K562 (cell line): ENCODE measurements around the gene TMEM88. TPM values are rescaled to one million over a fixed set of nuclear protein-coding genes. Genes with fewer than 3 reads are reported as not detected.

Experiments used
- ATAC-seq: fragments of 200-7000 bp; cut with Tn5 transposase; 3 replicates; pipeline ENCODE4 v1.9.1; 2020; ENCODE audit warnings: moderate library complexity
- BruUV-seq: library from RNA; stranded (reverse); fragments of 400-500 nt; replicated peaks from 2 replicates; lab custom pipeline; 2021; lab: Mats Ljungman, UMichigan
- CTCF ChIA-PET: fragments of 300-600 bp; formaldehyde crosslinking; extraction: SDS; loops from one replicate; lab custom pipeline; 2021; ENCODE audit warnings: low intra/inter-chr PET ratio; lab: Yijun Ruan, JAX
- POLR2A ChIA-PET: fragments of 300-600, 350-650 bp; sonication (Branson Sonifier 250); formaldehyde crosslinking; extraction: SDS; loops from one replicate; lab custom pipeline; 2021; ENCODE audit warnings: antibody characterized with exemption, inconsistent platforms; lab: Yijun Ruan, JAX
- DNase-seq, 4 experiments: peaks; one replicate each; pipeline versions ENCODE4 v3.0.0 to v3.0.0-alpha.2; 2011 to 2018; ENCODE audit warnings: low spot score in 3 of 4, mixed read lengths in 3 of 4; ENCODE audit errors: extremely low read depth in 1 of 4
- FAIRE-seq: peaks from 2 replicates; lab custom pipeline; 2011; peaks lifted over from hg19 to GRCh38; lab: Jason Lieb, UNC
- H2AFZ ChIP-seq: 2 replicates; pipeline ENCODE4 v1.6.0; 2011; ENCODE audit warnings: low read depth, low read length, control low read depth, inconsistent platforms
- H3K27ac ChIP-seq: fragments of 200-600 bp; 3 replicates; pipeline ENCODE4 v1.8.0; 2011; ENCODE audit warnings: low read depth, mild to moderate bottlenecking, control low read depth, inconsistent platforms, low read length, moderate library complexity, mixed read lengths; ENCODE audit errors: extremely low read depth
- H3K27me3 ChIP-seq, 2 experiments: fragments of 300-600 bp in 1 of 2; 2 replicates in 1 of 2; 3 replicates in 1 of 2; pipeline versions ENCODE4 v1.6.0 to v1.8.0; 2011; ENCODE audit warnings: inconsistent platforms in 2 of 2, low read length in 2 of 2, mild to moderate bottlenecking in 1 of 2, mixed read lengths in 1 of 2, moderate library complexity in 1 of 2; ENCODE audit not compliant: control insufficient read depth in 2 of 2, insufficient read depth in 2 of 2
- H3K36me3 ChIP-seq: fragments of 300-600 bp; 3 replicates; pipeline ENCODE4 v1.8.0; 2011; ENCODE audit warnings: mild to moderate bottlenecking, low read length, inconsistent platforms; ENCODE audit not compliant: control insufficient read depth, insufficient read depth
- H3K4me1 ChIP-seq, 2 experiments: fragments of 200-600 bp in 1 of 2; replicated peaks in 1 of 2; 2 replicates in 1 of 2; 3 replicates in 1 of 2; pipeline versions ENCODE4 v1.5.1 to v1.8.0; 2011; ENCODE audit warnings: inconsistent platforms in 2 of 2, low read length in 2 of 2, mild to moderate bottlenecking in 1 of 2, mixed read lengths in 1 of 2, moderate library complexity in 1 of 2; ENCODE audit not compliant: control insufficient read depth in 2 of 2, insufficient read depth in 2 of 2
- H3K4me2 ChIP-seq: 2 replicates; pipeline ENCODE4 v1.6.1; 2011; ENCODE audit warnings: low read length, control low read depth, inconsistent platforms, mixed read lengths; ENCODE audit not compliant: insufficient read depth
- H3K4me3 ChIP-seq: fragments of 200-600 bp; sonication (generic), shearing (Covaris generic); 2 replicates; pipeline ENCODE4 v1.5.1; 2016; ENCODE audit warnings: control low read depth, inconsistent platforms
- H3K79me2 ChIP-seq: fragments of 200-600 bp; 3 replicates; pipeline ENCODE4 v1.8.0; 2011; ENCODE audit warnings: low read length, inconsistent platforms; ENCODE audit not compliant: control insufficient read depth, insufficient read depth
- H3K9ac ChIP-seq, 2 experiments: 2 replicates each; pipeline versions ENCODE4 v1.6.0 to v1.6.1; 2011; ENCODE audit warnings: low read depth in 2 of 2, low read length in 2 of 2, control low read depth in 1 of 2, inconsistent platforms in 1 of 2, mild to moderate bottlenecking in 1 of 2, mixed read lengths in 1 of 2; ENCODE audit not compliant: insufficient read depth in 1 of 2
- H3K9me1 ChIP-seq: one replicate; pipeline ENCODE4 v1.6.0; 2011; ENCODE audit warnings: inconsistent platforms, mild to moderate bottlenecking, low read length, moderate library complexity; ENCODE audit not compliant: control insufficient read depth, insufficient read depth
- H3K9me3 ChIP-seq: replicated peaks from 2 replicates; pipeline ENCODE4 v1.5.1; 2011; ENCODE audit warnings: low read depth, low read length, inconsistent platforms; ENCODE audit not compliant: control insufficient read depth, insufficient read depth
- H4K20me1 ChIP-seq: replicated peaks from 2 replicates; pipeline ENCODE4 v1.6.1; 2011; ENCODE audit warnings: low read length, inconsistent platforms, mixed read lengths; ENCODE audit not compliant: control insufficient read depth, insufficient read depth
- ELF1 ChIP-seq: fragments of 200-800 bp; sonication (Bioruptor generic); IDR thresholded peaks from 2 replicates; pipeline ENCODE4 v1.6.1; 2016; ENCODE audit warnings: missing genetic modification characterization, missing compliant biosample characterization
- NFIC ChIP-seq: fragments of 450-650 bp; IDR thresholded peaks from 2 replicates; pipeline ENCODE4 v1.6.1; 2017; ENCODE audit warnings: mild to moderate bottlenecking, inconsistent platforms
- RBM22 ChIP-seq: fragments of 200-400 bp; formaldehyde crosslinking; IDR thresholded peaks from 2 replicates; pipeline ENCODE4 v1.6.1; 2018; ENCODE audit warnings: low read length, low read depth; ENCODE audit not compliant: poor library complexity, severe bottlenecking
- STAT6 ChIP-seq: sonication (generic); formaldehyde crosslinking; IDR thresholded peaks from 2 replicates; pipeline ENCODE4 v1.8.1; 2023; ENCODE audit warnings: mild to moderate bottlenecking, missing genetic modification reagents
- WGBS: fragments of 100-300 bp; shearing (Covaris generic); methylation state at CpG from one replicate; pipeline ENCODE4 v1.1.6; 2016; ENCODE audit warnings: low coverage, mixed read lengths; ENCODE audit not compliant: insufficient coverage; ENCODE audit errors: missing lambda C conversion rate; 5-methylcytosine and 5-hydroxymethylcytosine counted together
- in situ Hi-C: fragments of 300-500 bp; cut with MboI; formaldehyde crosslinking; loops from 4 replicates; pipeline ENCODE4 v1.15.0; 2018; ENCODE audit warnings: inconsistent platforms, mixed read lengths
- intact Hi-C: fragments of 100-400 bp; cut with micrococcal nuclease; formaldehyde crosslinking; loops from 2 replicates; pipeline ENCODE4 v1.14.2; 2022
- polyA plus RNA-seq, 8 experiments: library from polyadenylated mRNA; depleted of rRNA in 4 of 8; stranded (reverse) in 5 of 8; unstranded in 3 of 8; fragments of >200 nt; fragmentation: Nextera tagmentation in 2 of 8; fragmentation: Illumina TruSeq in 1 of 8; extraction: Ambion mirVana in 2 of 8; extraction: Trizol in 1 of 8; gene quantifications; 2 replicates each; pipeline versions ENCODE4 v1.2.1 to v1.2.3, GENCODE V29; 2011 to 2014; ENCODE audit warnings: inconsistent platforms in 1 of 8, missing spikeins in 1 of 8
- total RNA-seq, 7 experiments: library from RNA; depleted of rRNA in 6 of 7; stranded (reverse); fragments of >200 nt in 6 of 7; fragmentation: Illumina TruSeq in 2 of 7; extraction: Trizol in 2 of 7; gene quantifications; 2 replicates each; pipeline versions ENCODE4 v1.2.1 to v1.2.3, GENCODE V29; 2011 to 2021; ENCODE audit warnings: low replicate concordance in 1 of 7

TMEM88 gene
- total and polyA plus RNA-seq, 9 of the 15 experiments (the other 6 are each of a cell fraction or from before 2014, with no cell fraction given) = 0.10 to 1.4 (median 0.36) TPM; not detected in 3

- Histone ChIP-seq H4K20me1 (no peaks in the 10 kb centered on the region), H3K9me1 (no peaks in the 10 kb centered on the region), H3K9ac (no peak overlapping the region), H3K9me3 (no peaks in the 10 kb centered on the region), H3K4me1 (no peaks in the 10 kb centered on the region), H3K79me2 (no peaks in the 10 kb centered on the region), H3K27me3 (no peaks in the 10 kb centered on the region), H3K4me2 (no peak overlapping the region), H2AFZ (no peak overlapping the region), H3K27ac (no peak overlapping the region), H3K4me3 (no peak overlapping the region), H3K36me3 (peaks cover 66% of the 10 kb centered on the region)
- CTCF ChIA-PET = interaction anchor here (1.2 to 2.5 kb wide), 2 partner anchors 35 to 154 kb away, joined by 5 to 38 read pairs; no protein-coding TSS in a partner anchor
- no peak for FAIRE-seq
- intact Hi-C loops = loop anchor here (1.0 to 10.0 kb wide), 3 partner anchors 35 to 155 kb away; partner anchors contain the start of gene KDM6B
- POLR2A ChIA-PET = interaction anchor here (0.6 to 1.1 kb wide), 2 partner anchors 19 to 133 kb away, joined by 3 read pairs; partner anchors contain the start of gene RNF227
- no peak for TF ChIP-seq STAT6 (CRISPR knock-in tag)
- TF ChIP-seq RBM22 = no peak
- TF ChIP-seq ELF1 (tag) = no peak
- TF ChIP-seq NFIC = peak; percentile 81
- DNase-seq = no peak
- no peak for ATAC-seq
- WGBS = 72% methylated on average over 7 of the region's 13 CpGs
- BruUV-seq = no TSS peak
- in situ Hi-C loops = no loop called here
These were observed 42.2 kb downstream of the TMEM88 start for GRCh38 chr17:7897090-7897489.
